HG03097 (cell line): ENCODE measurements around the gene CXCL12.

Experiments used
- ATAC-seq: cut with Tn5 transposase; IDR thresholded peaks from one replicate; pipeline ENCODE4 v1.9.1; 2021; ENCODE audit not compliant: unreplicated experiment, low FRiP score

Gene CXCL12

DNA sequence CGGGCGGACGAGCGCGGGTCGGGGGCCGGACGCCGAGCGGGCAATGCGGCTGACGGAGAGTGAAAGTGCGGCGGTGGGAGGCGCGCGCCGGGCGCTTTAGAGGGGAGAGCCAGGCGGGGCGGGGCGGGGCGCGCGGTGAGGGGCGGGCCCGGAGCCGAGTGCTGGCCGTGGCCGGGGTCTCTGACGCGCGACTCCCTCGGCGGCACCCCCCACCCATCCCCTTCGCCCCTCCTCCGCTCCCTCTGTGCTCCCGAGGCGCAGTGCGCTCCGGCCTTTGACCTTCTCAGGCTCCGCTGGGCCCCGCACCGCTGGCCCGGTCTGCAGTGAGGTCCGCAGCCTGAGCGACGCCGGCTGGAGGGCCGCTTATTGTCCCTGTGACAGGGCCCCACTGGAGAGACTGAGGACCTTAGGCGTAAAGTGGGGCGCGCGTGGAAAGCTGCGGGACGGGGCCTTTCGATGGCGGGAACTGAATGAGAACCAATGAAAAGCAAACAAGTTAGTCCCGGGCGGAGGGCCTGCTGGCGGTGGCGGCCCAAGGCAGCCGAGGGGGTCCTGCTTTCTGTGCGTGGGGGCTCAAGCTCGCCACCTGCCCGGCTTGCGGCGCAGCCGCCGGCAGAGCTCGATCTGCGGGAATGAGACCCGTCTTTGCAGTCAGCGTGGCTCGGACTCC is at the start of gene CXCL12:
TSS of gene CXCL12 (minus strand) at position 72 of the 670 bp plus-strand sequence. CDS start 92 bp downstream, outside the sequence.
- no peak for ATAC-seq

DNA sequence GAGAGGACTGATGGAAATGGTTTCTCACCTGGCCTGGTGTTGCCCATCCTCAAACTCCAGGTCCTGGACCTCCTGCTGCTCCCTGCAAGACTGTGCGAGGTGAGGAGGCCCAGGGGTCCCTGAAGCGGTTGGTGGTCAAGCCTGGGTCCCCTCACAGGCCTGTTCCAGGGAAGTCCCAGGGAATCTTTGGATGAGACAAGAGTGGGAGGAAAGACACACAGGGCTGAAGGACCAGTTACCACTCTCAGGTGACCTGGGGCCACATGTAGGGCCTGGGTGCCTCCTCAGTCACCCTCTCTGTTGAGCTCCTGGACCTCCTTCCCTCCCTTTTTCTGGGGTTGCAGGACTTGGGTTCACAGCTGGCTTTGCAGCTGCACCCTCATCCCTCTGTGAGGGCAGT is 42.6 kb upstream of the CXCL12 start:
- ATAC-seq: no peak

DNA sequence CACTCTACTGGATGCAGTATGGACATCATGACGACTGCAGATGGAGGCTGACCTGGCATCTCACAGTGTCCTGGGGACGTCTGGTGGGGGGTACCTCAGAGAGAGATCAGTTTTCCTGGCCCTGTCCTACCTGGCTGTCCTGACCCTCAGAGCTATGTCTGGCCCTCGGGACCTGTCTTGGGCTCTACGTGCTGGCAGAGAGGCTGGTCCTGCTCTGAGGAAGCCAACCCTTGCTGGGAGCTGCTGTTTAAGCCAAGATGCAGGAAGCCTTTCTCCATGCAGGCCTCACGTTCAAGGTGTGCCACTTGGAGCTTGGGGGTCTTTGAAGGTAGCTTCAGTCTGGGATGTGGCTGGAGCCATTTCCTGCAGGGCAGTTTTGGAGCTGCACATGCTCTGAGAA is 42.1 kb upstream of the CXCL12 start:
- no peak for ATAC-seq

DNA sequence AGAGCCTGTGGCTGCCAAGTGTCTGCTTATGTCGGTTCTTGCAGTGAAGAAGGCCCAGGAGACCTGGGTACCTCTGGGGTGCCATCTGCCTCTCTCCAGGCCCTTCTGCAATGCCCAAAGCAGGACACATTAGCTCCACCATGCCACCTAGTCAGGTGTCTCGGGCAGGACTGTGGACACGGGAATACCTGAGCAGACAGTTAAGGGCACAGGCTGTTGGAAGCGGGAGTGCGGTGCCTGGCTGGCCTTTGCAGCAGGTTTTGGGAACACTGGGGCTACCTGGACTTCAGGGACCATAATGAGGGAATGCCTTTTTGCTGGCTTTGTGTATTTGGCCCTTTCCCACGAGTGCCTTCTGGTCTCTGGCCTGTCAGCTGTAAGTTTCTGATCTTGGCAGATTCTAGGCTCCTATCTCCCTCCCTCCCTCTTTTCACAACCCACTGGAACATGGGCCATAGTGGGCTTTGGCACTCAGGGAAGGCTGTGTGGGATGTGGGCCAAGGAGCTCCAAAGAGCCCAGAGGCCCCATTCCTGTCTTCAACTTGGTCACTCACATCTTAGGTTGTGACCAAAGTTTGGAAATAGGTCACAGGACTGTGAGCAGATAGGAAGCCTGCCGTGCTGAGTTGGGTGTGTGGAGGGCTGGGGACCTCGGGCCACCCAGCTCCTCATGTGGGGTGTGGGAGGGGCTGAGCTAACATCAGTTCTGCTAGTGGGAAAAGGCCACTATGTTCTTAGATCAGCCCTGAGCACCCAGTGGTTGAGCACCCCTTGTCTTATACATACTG is 41.5 kb upstream of the CXCL12 start:
- ATAC-seq: no peak

DNA sequence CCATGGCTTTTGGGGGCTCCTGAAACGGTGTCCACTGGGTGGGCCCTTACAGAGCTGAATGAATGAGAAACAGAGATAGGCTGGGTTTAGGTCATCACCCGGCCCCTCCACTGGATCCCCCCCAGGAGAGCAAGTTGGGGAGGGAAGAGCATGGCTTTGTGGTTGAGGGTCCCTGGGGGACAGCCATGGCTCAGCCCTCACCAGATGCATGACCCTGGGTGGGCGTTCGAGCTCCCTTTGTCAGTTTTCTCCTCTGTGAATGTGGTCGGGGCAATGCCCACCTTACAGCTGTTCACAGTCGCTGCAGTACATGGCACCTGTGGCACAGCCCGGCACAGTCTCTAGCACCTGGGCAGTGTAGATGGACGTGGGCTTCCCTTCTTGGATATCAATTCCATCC is 40.6 kb upstream of the CXCL12 start:
- ATAC-seq: no peak

DNA sequence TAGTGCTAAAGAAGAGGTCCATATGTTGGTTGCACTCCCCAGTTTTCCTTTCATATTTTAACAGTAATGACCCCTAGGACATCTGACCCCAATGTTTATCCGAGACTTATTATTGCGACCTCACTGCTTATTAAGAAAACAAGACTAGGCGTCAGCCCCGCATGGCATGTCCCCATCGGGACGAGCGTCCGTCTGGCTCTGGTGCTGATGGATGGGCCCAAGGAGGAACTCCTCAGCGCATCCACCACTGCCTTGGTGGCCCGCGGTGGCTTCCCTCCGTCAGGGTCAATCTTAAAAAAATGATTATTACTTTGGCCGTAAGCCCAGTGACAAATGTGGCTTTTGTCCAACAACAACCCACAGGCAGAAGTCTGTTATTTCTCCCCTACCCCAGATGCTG is 40.1 kb upstream of the CXCL12 start:
- ATAC-seq: no peak

DNA sequence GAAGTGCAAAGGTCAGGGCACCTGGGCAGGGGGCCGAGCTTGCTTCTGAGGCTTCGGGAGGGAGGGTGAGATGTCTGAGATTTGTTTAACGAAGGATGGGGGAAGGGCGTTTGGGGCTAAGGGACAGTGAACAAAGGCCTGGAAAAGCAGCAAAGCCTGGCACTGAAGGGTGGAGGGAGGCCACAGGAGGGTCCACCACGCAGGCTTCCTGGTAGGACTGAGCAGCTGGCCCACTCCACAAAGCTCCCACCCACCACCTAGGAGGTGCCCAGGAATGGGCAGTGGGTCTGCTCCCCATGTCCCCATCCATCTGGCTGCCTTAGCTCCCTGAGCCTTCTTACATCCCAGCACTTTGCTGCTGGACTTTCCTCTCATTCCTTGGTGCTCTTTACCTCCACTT is 39.4 kb upstream of the CXCL12 start:
- no peak for ATAC-seq

DNA sequence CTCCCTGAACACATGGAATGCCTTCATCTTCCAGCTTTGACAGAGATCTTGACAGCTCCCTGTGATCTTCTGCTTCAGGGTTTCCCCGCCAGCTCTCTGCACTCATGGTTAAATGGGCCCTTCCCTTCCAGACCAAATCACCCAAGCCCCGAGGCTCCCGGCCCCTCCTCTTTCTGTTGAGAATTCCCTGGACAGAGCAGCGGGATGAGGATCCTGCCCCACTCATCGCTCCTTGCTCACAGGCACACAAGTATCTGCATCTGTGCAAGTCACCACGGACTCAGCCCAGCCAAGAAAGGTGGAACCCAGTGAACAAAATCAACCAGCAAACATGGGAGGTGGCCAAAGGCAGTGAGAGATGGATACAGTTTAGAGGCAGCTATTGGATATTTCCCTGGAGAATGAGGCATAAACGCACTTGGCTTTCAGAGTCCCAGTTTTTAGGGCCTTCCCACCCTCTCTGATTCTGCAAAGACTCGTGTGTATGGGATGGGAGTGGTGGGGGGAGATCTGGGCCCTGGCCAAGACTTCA is 37.7 kb upstream of the CXCL12 start:
- ATAC-seq: no peak

DNA sequence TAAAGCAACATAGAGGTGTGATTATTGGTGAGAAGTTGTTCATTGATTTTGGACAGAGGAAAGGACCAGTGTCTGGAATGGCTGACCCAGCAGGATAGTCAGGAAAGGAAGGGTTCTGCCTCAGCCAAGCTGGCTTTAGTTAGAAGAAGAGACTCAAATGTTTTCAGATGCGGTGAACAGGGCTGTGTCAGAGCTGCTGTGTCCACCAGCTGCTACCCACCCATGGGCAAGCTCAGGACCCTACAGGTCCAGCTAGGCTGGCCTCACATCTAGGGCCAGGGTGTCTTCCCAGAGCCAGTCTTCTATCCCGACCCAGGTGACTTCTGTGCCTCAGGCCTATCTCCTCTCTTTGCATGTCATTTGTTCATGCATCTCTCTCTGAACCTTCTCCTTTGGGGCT is 37.3 kb upstream of the CXCL12 start:
- ATAC-seq: no peak

DNA sequence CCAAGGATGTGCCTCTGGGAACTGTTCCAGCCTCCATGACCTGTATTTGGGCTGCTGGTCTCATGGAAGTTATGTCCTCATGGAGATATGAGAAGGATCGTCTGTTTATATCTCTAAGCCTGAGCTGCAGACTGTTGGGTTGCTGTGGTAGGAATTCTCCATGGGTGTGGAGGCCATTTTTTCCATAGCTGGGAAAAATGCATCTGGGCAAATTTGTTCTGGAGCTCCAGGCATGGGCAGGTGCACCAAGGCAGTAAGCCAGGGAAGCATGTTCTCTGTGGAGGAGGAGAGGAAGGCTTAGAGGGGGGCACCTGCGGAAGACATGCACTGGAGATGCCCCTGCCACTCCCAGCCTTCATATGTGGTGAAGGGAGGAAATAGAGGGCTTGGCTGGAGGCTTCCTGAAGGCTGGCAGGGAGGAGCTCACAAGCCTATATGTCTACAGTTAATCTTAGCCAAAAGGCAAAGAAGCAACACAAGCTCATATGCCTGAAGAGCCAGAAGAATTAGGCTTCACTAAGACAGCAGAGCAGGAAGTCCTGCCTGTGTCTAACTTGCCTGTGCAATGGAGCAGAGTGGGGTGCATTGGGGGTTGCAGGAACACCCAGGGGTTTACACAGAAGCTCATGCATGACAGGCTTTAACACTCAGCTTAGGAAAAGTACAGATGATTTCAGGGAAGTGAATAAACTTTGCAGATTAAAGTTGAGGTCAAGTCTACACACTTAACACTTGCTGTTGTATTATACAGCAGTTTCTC is 35.1 kb upstream of the CXCL12 start:
- no peak for ATAC-seq

DNA sequence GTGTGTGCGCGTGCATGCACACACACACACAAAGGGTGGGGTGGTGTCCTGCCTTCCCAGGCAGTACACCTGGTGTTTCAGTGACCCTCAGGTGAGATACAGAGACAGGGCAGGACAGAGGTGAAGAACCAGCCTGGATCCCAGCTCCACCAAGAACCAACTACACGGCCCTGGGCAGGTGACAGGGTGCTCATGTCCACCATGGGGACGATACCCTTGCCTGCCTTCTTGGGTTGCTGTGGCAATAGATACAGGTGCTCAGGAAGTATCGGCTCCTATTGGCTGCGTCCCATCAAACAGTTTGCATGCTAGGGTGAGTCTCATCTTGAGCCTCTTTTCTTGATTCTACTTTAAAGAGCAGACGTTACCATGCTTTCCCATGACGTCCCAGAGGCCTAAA is 33.7 kb upstream of the CXCL12 start:
- ATAC-seq: no peak

DNA sequence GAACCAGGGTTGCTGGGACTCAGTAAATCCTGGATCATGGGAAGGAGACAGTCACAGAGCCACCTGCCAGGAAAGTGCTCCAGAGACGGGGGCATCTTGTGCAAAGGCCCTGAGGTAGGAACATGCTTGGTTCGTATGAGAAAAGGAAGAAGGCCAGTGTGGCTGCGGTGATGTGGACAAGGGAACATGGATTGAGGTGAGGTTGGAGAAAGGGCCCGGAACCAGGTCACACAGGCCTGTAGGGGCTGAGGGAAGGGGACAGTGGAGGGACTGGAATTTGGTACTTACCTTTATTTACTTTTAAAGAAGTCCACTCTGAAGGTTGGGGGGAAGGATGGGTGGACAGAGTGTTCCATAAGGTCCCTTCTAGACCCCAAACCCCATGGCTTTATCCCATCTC is 32.9 kb upstream of the CXCL12 start:
- ATAC-seq: no peak

DNA sequence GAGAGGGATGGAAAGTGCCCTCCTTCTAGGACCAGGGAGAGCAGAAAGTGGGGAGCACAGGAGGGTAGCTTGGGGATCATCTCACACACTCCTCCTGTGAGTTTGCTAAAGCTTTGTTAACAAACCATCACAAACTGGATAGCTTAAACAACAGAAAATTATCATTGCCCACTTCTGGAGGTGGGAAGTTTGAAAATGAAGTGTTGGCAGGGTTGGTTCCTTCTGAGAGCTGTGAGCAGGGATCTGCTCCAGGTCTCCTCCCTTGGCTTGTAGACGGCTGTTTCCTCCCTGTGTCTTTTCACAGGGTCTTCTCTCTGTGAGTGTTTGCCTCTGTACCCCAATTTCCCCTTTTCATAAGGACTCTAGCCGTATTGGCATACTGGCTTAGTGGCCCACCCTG is 32.0 kb upstream of the CXCL12 start:
- ATAC-seq: no peak

DNA sequence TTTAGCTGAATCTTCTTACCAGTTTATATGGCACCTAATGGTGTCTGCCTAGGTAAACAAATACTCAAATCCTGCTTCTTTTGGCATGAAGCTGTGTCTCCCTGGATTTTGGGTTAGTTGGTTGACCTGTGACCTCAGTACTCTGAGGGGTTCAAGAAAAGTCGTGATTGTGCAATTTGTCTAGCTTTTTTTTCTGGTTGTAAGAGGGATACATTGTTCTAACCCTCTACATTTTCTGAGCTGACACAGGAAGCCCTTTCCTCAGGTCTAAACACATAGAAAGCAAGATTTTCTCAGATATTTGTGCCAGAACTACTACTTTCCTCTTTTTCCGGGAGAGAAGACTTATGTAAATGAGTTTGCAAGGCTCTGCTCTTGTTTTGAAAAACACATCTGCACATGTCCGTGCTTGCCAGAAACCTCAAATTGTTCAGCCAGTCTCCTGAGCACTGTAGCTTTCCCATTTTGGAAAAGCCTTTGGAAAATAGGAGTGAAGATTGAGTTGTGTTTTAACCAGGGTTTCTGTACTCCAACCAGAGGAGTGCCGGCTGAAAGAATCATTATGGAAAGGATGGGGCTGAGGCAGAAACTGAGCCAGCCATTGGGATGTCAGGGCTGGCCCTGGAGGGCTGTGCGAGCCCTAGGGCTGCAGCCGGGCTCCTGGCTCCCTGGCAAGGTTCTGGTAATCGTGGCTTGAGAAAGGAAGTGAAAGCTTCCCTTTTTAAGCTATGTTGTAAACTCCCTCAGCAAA is 31.3 kb upstream of the CXCL12 start:
- ATAC-seq: no peak

DNA sequence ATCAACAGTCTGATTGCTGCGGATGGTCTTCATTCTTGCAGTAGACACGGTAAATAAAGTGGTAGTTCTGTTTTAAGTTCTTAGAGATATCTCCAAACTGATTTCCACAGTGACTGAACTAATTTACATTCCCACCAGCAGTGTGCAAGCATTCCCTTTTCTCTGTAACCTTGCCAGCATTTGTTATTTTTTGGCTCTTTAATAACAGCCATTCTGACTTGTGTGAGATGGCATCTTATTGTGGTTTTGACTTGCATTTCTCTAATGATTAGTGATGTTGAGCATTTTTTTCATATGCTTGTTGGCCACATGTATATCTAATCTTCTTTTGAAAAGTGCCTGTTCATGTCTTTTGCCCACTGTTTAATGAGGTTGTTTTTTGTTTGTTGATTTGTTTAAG is 30.2 kb upstream of the CXCL12 start:
- ATAC-seq: no peak

DNA sequence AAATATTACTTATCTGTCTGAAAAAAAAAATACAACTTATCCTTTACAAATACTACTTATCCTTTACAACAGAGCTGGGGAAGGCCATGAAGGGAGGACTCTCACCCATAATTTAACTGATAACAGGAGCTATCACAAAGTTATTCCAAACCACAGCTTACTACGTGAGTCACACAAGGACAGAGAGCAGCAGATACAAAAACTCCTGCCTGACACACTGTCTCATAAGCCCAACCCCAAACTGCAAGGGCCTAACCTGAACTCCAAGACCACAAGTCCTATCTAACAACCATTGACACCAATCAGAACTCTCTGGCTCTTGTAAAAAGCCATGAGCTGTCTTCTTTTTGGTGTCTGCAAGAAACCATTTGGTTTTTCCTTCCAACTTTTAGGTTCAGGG is 28.5 kb upstream of the CXCL12 start:
- no peak for ATAC-seq

DNA sequence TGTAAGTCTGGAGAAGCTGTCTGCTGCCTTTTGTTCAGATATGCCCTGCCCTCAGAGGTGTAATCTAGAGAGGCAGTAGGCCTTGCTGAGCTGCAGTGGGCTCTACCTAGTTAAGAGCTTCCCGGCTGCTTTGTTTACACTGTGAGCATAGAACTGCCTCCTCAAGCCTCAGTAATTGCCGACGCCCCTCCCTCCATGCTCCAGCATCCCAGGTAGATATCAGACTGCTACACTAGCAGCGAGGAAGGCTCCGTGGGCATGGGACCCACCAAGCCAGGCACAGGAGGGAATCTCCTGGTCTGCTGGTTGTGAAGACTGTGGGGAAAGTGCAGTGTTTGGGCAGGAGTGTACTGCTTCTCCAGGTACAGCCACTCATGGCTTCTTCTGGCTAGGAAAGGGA is 26.4 kb upstream of the CXCL12 start:
- no peak for ATAC-seq

DNA sequence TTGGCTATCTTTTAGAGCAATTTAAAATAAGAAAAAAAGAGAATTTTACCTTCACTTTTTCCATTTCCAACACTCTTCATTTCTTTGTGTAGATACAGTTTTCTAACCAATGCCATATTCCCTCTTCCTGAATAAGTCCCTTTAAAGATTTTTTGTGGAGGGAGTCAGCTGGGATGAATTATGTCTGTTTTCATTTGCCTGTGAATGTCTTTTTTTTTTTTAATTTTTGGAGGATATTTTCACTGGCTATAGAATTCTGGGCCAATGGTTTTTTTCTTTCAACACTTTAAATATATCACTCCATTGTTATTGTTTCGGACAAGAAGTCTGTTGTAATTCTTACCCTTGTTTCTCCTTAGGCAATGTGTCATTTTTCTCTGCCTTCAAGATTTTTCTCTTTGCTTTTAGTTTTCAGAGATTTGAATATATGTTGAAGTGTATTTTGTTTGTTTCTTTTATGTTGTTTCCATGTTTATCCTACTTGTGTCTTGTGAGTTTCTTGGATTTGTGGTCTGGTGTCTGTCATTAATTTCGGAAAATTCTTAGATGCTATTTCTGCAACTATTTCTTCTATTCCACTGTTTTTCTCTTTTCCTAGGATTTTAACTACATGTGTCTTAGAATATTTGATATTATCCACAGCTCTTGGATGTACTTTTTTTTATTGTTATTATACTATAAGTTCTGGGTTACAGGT is 20.0 kb upstream of the CXCL12 start:
- no peak for ATAC-seq

DNA sequence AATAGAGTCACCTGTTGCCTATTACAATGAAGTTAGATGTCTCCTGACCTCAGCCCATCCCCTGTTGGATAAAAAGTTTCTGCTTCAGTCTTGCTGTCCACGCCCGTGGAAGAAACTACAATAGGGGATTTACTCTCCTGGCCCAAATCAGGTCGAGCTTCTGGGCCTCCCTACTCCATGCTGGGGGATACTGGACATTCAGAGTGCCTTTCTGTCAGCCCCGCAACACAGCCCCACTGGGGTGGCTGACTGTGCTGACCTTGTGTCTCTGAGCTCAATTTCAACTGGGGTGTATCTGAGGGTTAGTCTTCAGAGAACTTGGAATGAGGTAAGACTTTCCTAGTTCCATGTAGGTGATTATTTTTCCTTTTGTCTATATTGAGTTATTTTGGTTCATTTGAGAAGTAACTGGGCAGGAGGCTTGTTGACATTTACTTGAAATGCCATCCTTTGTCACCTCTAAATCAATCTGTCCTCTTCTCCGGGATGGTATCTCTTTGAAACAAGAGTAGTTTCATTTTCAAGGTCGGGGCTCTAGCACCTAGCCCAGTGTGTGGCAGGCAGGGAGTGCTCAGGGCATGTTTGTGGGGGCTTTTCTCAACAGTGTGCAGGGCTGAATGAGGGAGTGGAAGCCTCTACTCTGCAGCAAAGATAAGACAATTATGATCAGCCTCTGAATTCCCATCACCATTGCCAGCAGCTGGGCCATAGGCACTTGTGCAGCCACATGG is 17.7 kb upstream of the CXCL12 start:
- no peak for ATAC-seq
